ENCODE measurements around the gene AMOTL1. TPM values are rescaled to one million over a fixed set of nuclear protein-coding genes. Genes with fewer than 3 reads are reported as not detected.

Gene AMOTL1
- polyA plus RNA-seq, 1 donor (not counting 4 experiments of a cell fraction or from before 2014, with no cell fraction given), result 86.5 TPM

DNA sequence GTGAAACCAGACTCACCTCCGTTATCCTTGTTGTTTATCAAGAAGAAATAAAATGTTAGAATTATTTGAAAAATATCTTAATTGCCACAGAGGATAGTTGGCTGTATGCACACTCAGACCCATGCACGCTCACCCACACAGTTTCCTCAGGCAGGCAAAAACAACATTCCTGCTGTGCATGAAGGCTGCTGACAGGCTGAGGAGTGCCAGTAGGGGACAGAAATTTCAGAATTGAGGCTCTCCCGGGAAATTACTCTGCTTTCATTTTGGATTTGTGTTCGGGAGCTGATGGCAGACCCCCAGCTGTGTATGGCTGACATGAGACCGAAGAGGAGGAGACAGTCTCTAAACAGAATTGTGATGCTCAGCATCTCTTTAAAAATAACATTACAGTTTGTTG lies 87.5 kb downstream of the AMOTL1 start:
- dilution Hi-C loops (cut with MboI; ENCODE audit: extremely low pct_ligation_motif_present, low sequenced_read_pairs), result no loop called here
- Histone ChIP-seq H4K20me1 (ENCODE audit: control insufficient read depth, extremely low read depth, insufficient read depth, low read length) (peaks cover 4% of the 10 kb centered on the region), H3K27ac (ENCODE audit: control insufficient read depth, insufficient read depth, low read length) (no peak overlapping the region), H3K9me1 (ENCODE audit: control insufficient read depth, extremely low read depth, insufficient read depth, low read length) (peaks cover 2% of the 10 kb centered on the region), H3K4me2 (ENCODE audit: control insufficient read depth, extremely low read depth, insufficient read depth, low read depth, low read length) (no peak overlapping the region), H3K9me3 (ENCODE audit: control insufficient read depth, low read depth, low read length) (no peaks in the 10 kb centered on the region), H3K36me3 (ENCODE audit: control insufficient read depth in 2 of 2, extremely low read depth in 1 of 2, insufficient read depth in 2 of 2, low read length in 2 of 2) (peaks cover 48 to 67% of the 10 kb centered on the region in 2 experiments), H3K4me3 (ENCODE audit: control insufficient read depth in 2 of 3, extremely low read depth in 1 of 3, insufficient read depth in 2 of 3, low read depth in 1 of 3, low read length in 3 of 3) (no peak overlapping the region), H3K4me1 (ENCODE audit: control insufficient read depth, extremely low read depth, insufficient read depth, low read length) (peaks cover 19% of the 10 kb centered on the region), H2AFZ (ENCODE audit: control insufficient read depth, low read length) (no peak overlapping the region), H3K27me3 (ENCODE audit: control insufficient read depth, extremely low read depth, insufficient read depth, low read length) (no peaks in the 10 kb centered on the region), H3K79me2 (ENCODE audit: control insufficient read depth, insufficient read depth, low read length) (peaks cover 26% of the 10 kb centered on the region), H3K9ac (ENCODE audit: control insufficient read depth, extremely low read depth, insufficient read depth, low read length) (no peak overlapping the region)
- FAIRE-seq (no peak), DNase-seq (ENCODE audit: low read depth, low spot score) (no peak)
- no peak for TF ChIP-seq EZH2 (IDR thresholded peaks at IDR 0.05; ENCODE audit: low read length)
- TF ChIP-seq, protein P1, sequence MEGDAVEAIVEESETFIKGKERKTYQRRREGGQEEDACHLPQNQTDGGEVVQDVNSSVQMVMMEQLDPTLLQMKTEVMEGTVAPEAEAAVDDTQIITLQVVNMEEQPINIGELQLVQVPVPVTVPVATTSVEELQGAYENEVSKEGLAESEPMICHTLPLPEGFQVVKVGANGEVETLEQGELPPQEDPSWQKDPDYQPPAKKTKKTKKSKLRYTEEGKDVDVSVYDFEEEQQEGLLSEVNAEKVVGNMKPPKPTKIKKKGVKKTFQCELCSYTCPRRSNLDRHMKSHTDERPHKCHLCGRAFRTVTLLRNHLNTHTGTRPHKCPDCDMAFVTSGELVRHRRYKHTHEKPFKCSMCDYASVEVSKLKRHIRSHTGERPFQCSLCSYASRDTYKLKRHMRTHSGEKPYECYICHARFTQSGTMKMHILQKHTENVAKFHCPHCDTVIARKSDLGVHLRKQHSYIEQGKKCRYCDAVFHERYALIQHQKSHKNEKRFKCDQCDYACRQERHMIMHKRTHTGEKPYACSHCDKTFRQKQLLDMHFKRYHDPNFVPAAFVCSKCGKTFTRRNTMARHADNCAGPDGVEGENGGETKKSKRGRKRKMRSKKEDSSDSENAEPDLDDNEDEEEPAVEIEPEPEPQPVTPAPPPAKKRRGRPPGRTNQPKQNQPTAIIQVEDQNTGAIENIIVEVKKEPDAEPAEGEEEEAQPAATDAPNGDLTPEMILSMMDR (optimal IDR thresholded peaks at IDR 0.05 in 1 of 3, IDR thresholded peaks at IDR 0.05 in 1 of 3, conservative IDR thresholded peaks at IDR 0.05 in 1 of 3; ENCODE audit: extremely low read depth in 1 of 3, insufficient read depth in 2 of 3, low read length in 3 of 3), result no peak

DNA sequence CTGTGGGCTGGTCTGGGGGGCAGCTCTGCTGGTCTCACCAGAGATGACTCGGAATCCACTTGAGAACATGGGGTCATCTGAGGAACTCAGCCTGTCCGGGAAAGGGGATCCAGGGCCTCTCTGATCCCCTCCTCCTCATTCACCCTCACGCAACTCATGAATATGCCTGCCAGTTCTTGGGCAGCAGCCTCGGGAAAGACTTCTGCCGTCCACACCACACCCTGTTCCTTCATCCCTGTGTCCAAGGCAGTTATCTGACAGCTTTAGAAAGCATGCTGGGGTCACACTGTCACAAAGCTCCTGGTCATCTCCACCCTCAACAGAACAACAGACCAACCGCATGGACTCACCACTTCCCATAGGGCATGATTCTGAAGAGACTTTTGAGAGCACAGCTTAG lies 88.3 kb downstream of the AMOTL1 start:
- Histone ChIP-seq H3K4me1 (ENCODE audit: control insufficient read depth, extremely low read depth, insufficient read depth, low read length) (peaks cover 12% of the 10 kb centered on the region), H3K27ac (ENCODE audit: control insufficient read depth, insufficient read depth, low read length) (no peak overlapping the region)

More for the DNA sequence above, 88.3 kb downstream of the AMOTL1 start:
- H3K27me3 ChIP-seq (ENCODE audit: control insufficient read depth, extremely low read depth, insufficient read depth, low read length), result no peaks in the 10 kb centered on the region
- no peak for TF ChIP-seq EZH2 (IDR thresholded peaks at IDR 0.05; ENCODE audit: low read length)
- TF ChIP-seq, protein P1 (optimal IDR thresholded peaks at IDR 0.05 in 1 of 3, IDR thresholded peaks at IDR 0.05 in 1 of 3, conservative IDR thresholded peaks at IDR 0.05 in 1 of 3; ENCODE audit: extremely low read depth in 1 of 3, insufficient read depth in 2 of 3, low read length in 3 of 3), result no peak
- FAIRE-seq, result no peak
- H3K79me2 ChIP-seq (ENCODE audit: control insufficient read depth, insufficient read depth, low read length), result peaks cover 30% of the 10 kb centered on the region
- dilution Hi-C loops (cut with MboI; ENCODE audit: extremely low pct_ligation_motif_present, low sequenced_read_pairs), result no loop called here
- no peak overlapping the region for H3K9ac ChIP-seq (ENCODE audit: control insufficient read depth, extremely low read depth, insufficient read depth, low read length)
- H3K9me3 ChIP-seq (ENCODE audit: control insufficient read depth, low read depth, low read length), result no peaks in the 10 kb centered on the region
- no peak overlapping the region for H3K4me2 ChIP-seq (ENCODE audit: control insufficient read depth, extremely low read depth, insufficient read depth, low read depth, low read length)
- no peak for DNase-seq (ENCODE audit: low read depth, low spot score)
- peaks cover 2% of the 10 kb centered on the region for H3K9me1 ChIP-seq (ENCODE audit: control insufficient read depth, extremely low read depth, insufficient read depth, low read length)
- H3K4me3 ChIP-seq (ENCODE audit: control insufficient read depth in 2 of 3, extremely low read depth in 1 of 3, insufficient read depth in 2 of 3, low read depth in 1 of 3, low read length in 3 of 3), result no peak overlapping the region
- H3K36me3 ChIP-seq (ENCODE audit: control insufficient read depth in 2 of 2, extremely low read depth in 1 of 2, insufficient read depth in 2 of 2, low read length in 2 of 2), result peaks cover 52 to 69% of the 10 kb centered on the region in 2 experiments
- no peak overlapping the region for H2AFZ ChIP-seq (ENCODE audit: control insufficient read depth, low read length)
- H4K20me1 ChIP-seq (ENCODE audit: control insufficient read depth, extremely low read depth, insufficient read depth, low read length), result peaks cover 6% of the 10 kb centered on the region

Data from keratinocyte (primary cell).